Measurements from ENCODE around the gene COPG2.

COPG2 gene

GRCh38 chr7:130500910-130501309, 167.6 kb downstream of the COPG2 start:
- Histone ChIP-seq H3K36me3 (peaks cover 3 to 53% (median 8%) of the 10 kb centered on the region in 3 donors), H3K9me3 (no peaks in the 10 kb centered on the region), H3K4me3 (no peak overlapping the region), H3K4me1 (no peaks in the 10 kb centered on the region), H3K27ac (no peak overlapping the region), H3K27me3 (no peaks in the 10 kb centered on the region)
- intact Hi-C loops (cut with DNase I; ENCODE audit: low total_unique reads) = no loop called here
- DNase-seq = no peak
- TF ChIP-seq CTCF (IDR thresholded peaks at IDR 0.05) = no peak

- Histone ChIP-seq H3K4me3 (no peak overlapping the region), H3K27ac (no peak overlapping the region), H3K9me3 (no peaks in the 10 kb centered on the region), H3K27me3 (no peaks in the 10 kb centered on the region), H3K36me3 (peaks cover 3 to 48% (median 8%) of the 10 kb centered on the region in 3 donors), H3K4me1 (no peaks in the 10 kb centered on the region)
- intact Hi-C loops (cut with DNase I; ENCODE audit: low total_unique reads) = no loop called here
- no peak for DNase-seq
- no peak for TF ChIP-seq CTCF (IDR thresholded peaks at IDR 0.05)
These were observed 168.1 kb downstream of the COPG2 start for GRCh38 chr7:130500463-130500862.

- intact Hi-C loops (cut with DNase I; ENCODE audit: low total_unique reads) = no loop called here
- TF ChIP-seq CTCF (IDR thresholded peaks at IDR 0.05) = no peak
These were observed 174.1 kb downstream of the COPG2 start for GRCh38 chr7:130494431-130494858.

GRCh38 chr7:130493275-130493873, 175.2 kb downstream of the COPG2 start:
- Histone ChIP-seq H3K4me3 (peak overlapping the region; percentile 46 to 54), H3K27ac (no peak overlapping the region), H3K4me1 (peaks cover 0 to 31% (median 8%) of the 10 kb centered on the region in 4 donors), H3K9me3 (no peaks in the 10 kb centered on the region), H3K27me3 (no peaks in the 10 kb centered on the region), H3K36me3 (peaks cover 0 to 9% (median 0%) of the 10 kb centered on the region in 3 donors)
- no peak for TF ChIP-seq CTCF (IDR thresholded peaks at IDR 0.05)
- intact Hi-C loops (cut with DNase I; ENCODE audit: low total_unique reads) = no loop called here
- DNase-seq = no peak

More at GRCh38 chr7:130494431-130494858, 174.1 kb downstream of the COPG2 start:
- Histone ChIP-seq H3K4me1 (peaks cover 0 to 20% (median 4%) of the 10 kb centered on the region in 4 donors), H3K27ac (no peak overlapping the region), H3K4me3 (no peak overlapping the region), H3K36me3 (peaks cover 0 to 15% (median 0%) of the 10 kb centered on the region in 3 donors), H3K27me3 (no peaks in the 10 kb centered on the region), H3K9me3 (no peaks in the 10 kb centered on the region)
- DNase-seq = no peak

DNA sequence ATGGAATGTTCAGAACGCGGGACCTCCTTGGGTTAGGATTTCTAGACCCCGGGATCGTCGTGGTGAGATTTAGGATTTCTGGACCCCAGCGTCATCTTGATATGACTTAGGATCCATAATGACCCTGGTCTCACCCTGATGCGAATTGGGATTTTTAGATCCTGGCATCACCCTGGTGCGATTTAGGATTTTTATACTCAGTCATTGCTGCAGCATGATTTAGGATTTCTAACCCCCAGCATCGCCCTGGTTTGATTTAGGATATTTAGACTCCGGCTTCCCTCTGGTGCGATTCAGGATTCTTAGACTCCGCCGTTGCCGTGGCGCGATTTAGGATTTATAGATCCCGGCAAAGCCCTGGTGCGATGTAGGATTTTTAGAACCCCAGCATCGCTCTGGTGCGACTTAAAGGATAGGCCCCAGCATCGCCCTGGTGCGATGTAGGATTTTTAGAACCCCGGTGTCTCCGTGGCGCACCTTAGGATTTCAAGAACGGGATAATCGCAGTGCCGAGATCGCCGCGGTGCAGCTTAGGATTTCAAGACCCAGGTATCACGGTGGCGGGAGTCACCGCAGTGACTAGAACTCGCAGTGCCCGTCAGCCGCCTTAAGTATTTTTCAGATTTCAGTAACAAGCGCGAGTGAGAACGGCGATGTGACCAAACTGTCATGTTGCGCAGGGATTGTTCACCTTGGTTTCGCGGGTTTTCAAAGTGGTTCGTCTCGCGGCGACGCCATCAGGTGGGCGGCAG, 175.8 kb downstream of the COPG2 start:
- no peak overlapping the region for H3K27ac ChIP-seq

More for the DNA sequence above, 175.8 kb downstream of the COPG2 start:
- peak overlapping the region; percentile 46 to 54 for H3K4me3 ChIP-seq
- H3K36me3 ChIP-seq = peaks cover 0 to 2% (median 0%) of the 10 kb centered on the region in 3 donors
- no peaks in the 10 kb centered on the region for H3K27me3 ChIP-seq
- H3K9me3 ChIP-seq = no peaks in the 10 kb centered on the region
- no peak for TF ChIP-seq CTCF (IDR thresholded peaks at IDR 0.05)
- intact Hi-C loops (cut with DNase I; ENCODE audit: low total_unique reads) = no loop called here
- H3K4me1 ChIP-seq = peaks cover 0 to 33% (median 8%) of the 10 kb centered on the region in 4 donors
- no peak for DNase-seq

Data from tibial artery (tissue), 4 donors.